Neutrophil (primary cell): ENCODE measurements around the gene TRPM7.

ENCODE experiments used
- H3K27ac ChIP-seq: fragments of 200-600 bp; sonication (generic); 2 replicates; pipeline ENCODE4 v1.5.1; 2016; ENCODE audit warnings: mild to moderate bottlenecking, moderate library complexity
- H3K27me3 ChIP-seq: fragments of 200-600 bp; sonication (generic); 2 replicates; pipeline ENCODE4 v1.6.0; 2016; ENCODE audit warnings: mild to moderate bottlenecking
- H3K36me3 ChIP-seq: fragments of 200-600 bp; sonication (generic); 2 replicates; pipeline ENCODE4 v1.5.1; 2017
- H3K4me1 ChIP-seq, 2 experiments: fragments of 200-600 bp in 1 of 2; sonication (generic) in 1 of 2; 1 replicate in 1 of 2; 2 replicates in 1 of 2; pipeline versions ENCODE4 v1.5.1 to v1.6.1; 2013 to 2016; ENCODE audit warnings: low read depth in 1 of 2, low read length in 1 of 2, mild to moderate bottlenecking in 1 of 2, moderate library complexity in 1 of 2; ENCODE audit not compliant: control insufficient read depth in 1 of 2, insufficient read depth in 1 of 2
- H3K4me3 ChIP-seq, 2 experiments: fragments of 200-600 bp in 1 of 2; sonication (generic) in 1 of 2; 1 replicate in 1 of 2; 2 replicates in 1 of 2; pipeline ENCODE4 v1.5.1; 2013 to 2016; ENCODE audit warnings: low read depth in 1 of 2, low read length in 1 of 2, mild to moderate bottlenecking in 1 of 2, moderate library complexity in 1 of 2
- H3K9me3 ChIP-seq: fragments of 200-600 bp; sonication (generic); 2 replicates; pipeline ENCODE4 v1.5.1; 2016
- TF ChIP-seq, protein P1 (sequence below): fragments of 200-600 bp; sonication (generic); IDR thresholded peaks from 2 replicates; pipeline ENCODE4 v1.5.1; 2016; ENCODE audit warnings: antibody characterized with exemption

The TRPM7 gene

DNA sequence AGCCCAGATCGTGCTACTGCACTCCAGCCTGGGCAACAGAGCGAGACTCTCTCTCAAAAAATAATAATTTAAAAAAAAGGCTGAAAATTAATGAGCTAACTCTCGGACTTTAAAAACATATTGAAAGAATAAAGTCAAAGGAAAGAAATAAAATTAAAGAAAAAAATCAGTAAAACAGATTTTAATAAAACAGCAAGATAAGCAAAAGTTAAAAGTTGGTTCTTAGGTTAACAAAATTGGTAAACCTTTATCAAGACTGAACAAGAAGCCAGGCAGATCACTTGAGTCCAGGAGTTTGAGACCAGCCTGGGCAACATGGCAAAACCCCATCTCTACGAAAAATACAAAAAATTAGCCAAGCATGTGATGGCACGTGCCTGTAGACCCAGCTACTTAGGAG lies 20.7 kb downstream of the TRPM7 start:
- Histone ChIP-seq H3K27ac (no peak overlapping the region), H3K27me3 (no peaks in the 10 kb centered on the region), H3K36me3 (peaks cover 8% of the 10 kb centered on the region), H3K4me3 (no peak overlapping the region), H3K4me1 (no peaks in the 10 kb centered on the region), H3K9me3 (no peaks in the 10 kb centered on the region)
- TF ChIP-seq, protein P1, sequence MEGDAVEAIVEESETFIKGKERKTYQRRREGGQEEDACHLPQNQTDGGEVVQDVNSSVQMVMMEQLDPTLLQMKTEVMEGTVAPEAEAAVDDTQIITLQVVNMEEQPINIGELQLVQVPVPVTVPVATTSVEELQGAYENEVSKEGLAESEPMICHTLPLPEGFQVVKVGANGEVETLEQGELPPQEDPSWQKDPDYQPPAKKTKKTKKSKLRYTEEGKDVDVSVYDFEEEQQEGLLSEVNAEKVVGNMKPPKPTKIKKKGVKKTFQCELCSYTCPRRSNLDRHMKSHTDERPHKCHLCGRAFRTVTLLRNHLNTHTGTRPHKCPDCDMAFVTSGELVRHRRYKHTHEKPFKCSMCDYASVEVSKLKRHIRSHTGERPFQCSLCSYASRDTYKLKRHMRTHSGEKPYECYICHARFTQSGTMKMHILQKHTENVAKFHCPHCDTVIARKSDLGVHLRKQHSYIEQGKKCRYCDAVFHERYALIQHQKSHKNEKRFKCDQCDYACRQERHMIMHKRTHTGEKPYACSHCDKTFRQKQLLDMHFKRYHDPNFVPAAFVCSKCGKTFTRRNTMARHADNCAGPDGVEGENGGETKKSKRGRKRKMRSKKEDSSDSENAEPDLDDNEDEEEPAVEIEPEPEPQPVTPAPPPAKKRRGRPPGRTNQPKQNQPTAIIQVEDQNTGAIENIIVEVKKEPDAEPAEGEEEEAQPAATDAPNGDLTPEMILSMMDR, result no peak

DNA sequence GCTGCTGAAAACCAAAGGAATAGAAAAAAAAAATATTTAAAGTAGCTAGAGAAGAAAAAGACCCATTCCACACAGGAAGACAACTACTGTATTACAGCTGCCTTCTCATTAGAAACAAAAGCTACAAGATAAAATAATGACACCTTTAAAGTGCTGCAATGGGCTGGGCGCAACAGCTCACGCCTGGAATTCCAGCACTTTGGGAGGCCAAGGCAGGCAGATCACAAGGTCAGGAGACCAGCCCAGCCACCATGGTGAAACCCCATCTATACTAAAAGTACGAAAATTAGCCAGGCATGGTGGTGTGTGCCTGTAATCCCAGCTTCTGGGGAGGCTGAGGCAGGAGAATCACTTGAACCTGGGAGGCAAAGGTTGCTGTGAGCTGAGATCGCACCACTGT lies 31.0 kb downstream of the TRPM7 start:
- TF ChIP-seq, protein P1, result no peak
- Histone ChIP-seq H3K27me3 (no peaks in the 10 kb centered on the region), H3K36me3 (peaks cover 12% of the 10 kb centered on the region), H3K27ac (no peak overlapping the region), H3K9me3 (no peaks in the 10 kb centered on the region), H3K4me3 (no peak overlapping the region), H3K4me1 (peaks cover 4 to 9% of the 10 kb centered on the region in 2 experiments)

DNA sequence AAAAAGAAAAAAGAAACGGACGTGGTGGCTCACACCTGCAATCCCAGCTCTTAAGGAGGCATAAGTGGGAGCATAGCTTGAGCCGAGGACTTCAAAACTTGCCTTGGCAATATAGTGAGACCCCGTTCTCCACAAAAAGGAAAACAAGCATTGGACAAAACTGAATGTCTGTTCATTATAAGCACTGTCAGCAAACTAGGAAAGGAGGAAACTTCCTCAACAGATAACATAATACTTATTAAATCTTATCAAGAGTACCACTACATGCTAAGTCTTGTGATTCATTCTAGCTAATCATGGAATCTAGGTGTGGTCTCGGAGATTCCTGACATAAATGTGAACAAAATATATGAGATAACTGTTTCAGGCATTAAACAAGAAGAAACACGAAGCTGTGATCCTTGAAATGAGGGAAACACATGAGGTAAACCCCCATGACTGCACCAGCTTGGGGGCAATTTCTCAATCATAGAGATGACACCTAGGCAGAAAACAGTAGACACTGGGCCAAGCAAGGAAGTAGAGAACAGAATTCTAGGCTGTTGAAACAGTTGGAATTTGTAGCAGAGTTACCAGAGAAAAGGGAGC lies 33.3 kb downstream of the TRPM7 start:
- H3K27ac ChIP-seq, result no peak overlapping the region
- TF ChIP-seq, protein P1, result no peak
- no peaks in the 10 kb centered on the region for H3K9me3 ChIP-seq
- no peaks in the 10 kb centered on the region for H3K27me3 ChIP-seq
- H3K36me3 ChIP-seq, result peaks cover 16% of the 10 kb centered on the region
- no peak overlapping the region for H3K4me3 ChIP-seq
- peaks cover 4 to 9% of the 10 kb centered on the region in 2 experiments for H3K4me1 ChIP-seq

DNA sequence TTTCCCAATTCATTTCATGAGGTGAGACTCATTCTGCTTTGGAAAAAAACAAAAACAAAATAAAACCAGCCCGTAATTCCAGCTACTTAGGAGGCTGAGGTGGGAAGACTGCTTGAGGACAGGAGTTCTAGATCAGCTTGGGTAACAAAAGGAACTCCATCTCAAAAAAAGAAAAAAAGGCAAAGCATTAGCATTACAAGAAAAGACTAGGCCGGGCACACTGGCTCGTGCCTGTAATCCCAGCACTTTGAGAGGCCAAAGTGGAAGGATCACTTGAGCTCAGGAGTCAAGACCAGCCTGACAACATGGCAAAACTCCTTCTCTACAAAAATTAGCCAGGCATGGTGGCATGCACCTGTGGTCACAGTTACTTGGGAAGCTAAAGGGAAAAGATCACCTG lies 33.9 kb downstream of the TRPM7 start:
- no peak overlapping the region for H3K4me3 ChIP-seq
- H3K9me3 ChIP-seq, result no peaks in the 10 kb centered on the region
- TF ChIP-seq, protein P1, result no peak
- peaks cover 4 to 9% of the 10 kb centered on the region in 2 experiments for H3K4me1 ChIP-seq
- H3K36me3 ChIP-seq, result peaks cover 19% of the 10 kb centered on the region
- H3K27me3 ChIP-seq, result no peaks in the 10 kb centered on the region
- H3K27ac ChIP-seq, result no peak overlapping the region

DNA sequence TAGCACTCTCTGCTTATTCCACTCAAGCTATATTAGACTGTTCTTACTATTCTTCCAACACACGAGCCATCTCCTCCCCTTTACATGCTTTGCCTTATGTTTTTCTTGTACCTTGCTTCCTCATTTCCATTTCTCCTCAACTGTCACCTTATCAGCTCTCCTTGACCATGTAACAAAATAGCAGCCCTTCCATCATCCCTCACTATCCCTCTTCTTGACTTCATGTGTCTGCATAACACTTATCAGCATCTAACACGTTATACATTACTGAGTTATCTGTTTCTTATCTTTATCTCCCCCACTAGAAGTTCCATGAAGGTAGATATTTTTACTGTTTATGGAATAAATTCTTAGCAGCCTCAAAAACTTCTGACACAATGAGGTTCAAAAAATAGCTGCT lies 45.3 kb downstream of the TRPM7 start:
- peaks cover 40% of the 10 kb centered on the region for H3K36me3 ChIP-seq
- no peaks in the 10 kb centered on the region for H3K9me3 ChIP-seq
- no peaks in the 10 kb centered on the region for H3K4me1 ChIP-seq
- H3K27me3 ChIP-seq, result no peaks in the 10 kb centered on the region
- H3K4me3 ChIP-seq, result no peak overlapping the region
- TF ChIP-seq, protein P1, result no peak
- H3K27ac ChIP-seq, result no peak overlapping the region
